ENCODE data around the gene UBE2Z. TPM values are rescaled to one million over a fixed set of nuclear protein-coding genes. Genes with fewer than 3 reads are reported as not detected.

The UBE2Z gene
- 10 to 100 TPM; 65.8 to 70.3 TPM for total RNA-seq
- polyA plus RNA-seq (ENCODE audit: insufficient read length in 6 of 6), result 100 to 1,000 TPM in 4 of 6 donors, 10 to 100 TPM in 2; 99.5 to 108 (median 102) TPM
- long read RNA-seq, donor 1, full-length matches to known transcripts, result 38 of 208 reads
- long read RNA-seq, donor 1, partial matches to known transcripts, result 109 of 208 reads
- long read RNA-seq, donor 1, other reads (novel, unspliced or antisense), result 61 of 208 reads
- long read RNA-seq, donor 2, full-length matches to known transcripts, result 29 of 29 reads
- long read RNA-seq, donor 2, partial matches to known transcripts, result 0 of 29 reads
- long read RNA-seq, donor 2, other reads (novel, unspliced or antisense), result 0 of 29 reads
- long read RNA-seq, donor 3, full-length matches to known transcripts, result 31 of 31 reads
- long read RNA-seq, donor 3, partial matches to known transcripts, result 0 of 31 reads
- long read RNA-seq, donor 3, other reads (novel, unspliced or antisense), result 0 of 31 reads
- long read RNA-seq, donor 4, partial matches to known transcripts, result 0 of 8 reads
- long read RNA-seq, donor 4, other reads (novel, unspliced or antisense), result 4 of 8 reads
- long read RNA-seq, donor 5, full-length matches to known transcripts, result 34 of 132 reads
- long read RNA-seq, donor 5, partial matches to known transcripts, result 55 of 132 reads
- long read RNA-seq, donor 5, other reads (novel, unspliced or antisense), result 43 of 132 reads
- long read RNA-seq, donor 6, full-length matches to known transcripts, result 20 of 76 reads
- long read RNA-seq, donor 6, partial matches to known transcripts, result 56 of 76 reads
- long read RNA-seq, donor 6, other reads (novel, unspliced or antisense), result 0 of 76 reads
- long read RNA-seq, donor 7, full-length matches to known transcripts, result 11 of 11 reads
- long read RNA-seq, donor 7, partial matches to known transcripts, result 0 of 11 reads
- long read RNA-seq, donor 7, other reads (novel, unspliced or antisense), result 0 of 11 reads
- long read RNA-seq, donor 8, full-length matches to known transcripts, result 28 of 179 reads
- long read RNA-seq, donor 8, partial matches to known transcripts, result 89 of 179 reads
- long read RNA-seq, donor 8, other reads (novel, unspliced or antisense), result 62 of 179 reads
- long read RNA-seq, donor 9, result 0 reads
- long read RNA-seq, donor 10, partial matches to known transcripts, result 0 of 2 reads
- long read RNA-seq, donor 10, other reads (novel, unspliced or antisense), result 2 of 2 reads
- long read RNA-seq, donor 11, result 0 reads
- long read RNA-seq, donor 12, transcript UBE2Z-201 (7 exons, 3,122 nt), result major isoform, 19 of 29 reads
- long read RNA-seq, donor 12, partial matches to known transcripts, result 5 of 29 reads
- long read RNA-seq, donor 12, other reads (novel, unspliced or antisense), result 0 of 29 reads

DNA sequence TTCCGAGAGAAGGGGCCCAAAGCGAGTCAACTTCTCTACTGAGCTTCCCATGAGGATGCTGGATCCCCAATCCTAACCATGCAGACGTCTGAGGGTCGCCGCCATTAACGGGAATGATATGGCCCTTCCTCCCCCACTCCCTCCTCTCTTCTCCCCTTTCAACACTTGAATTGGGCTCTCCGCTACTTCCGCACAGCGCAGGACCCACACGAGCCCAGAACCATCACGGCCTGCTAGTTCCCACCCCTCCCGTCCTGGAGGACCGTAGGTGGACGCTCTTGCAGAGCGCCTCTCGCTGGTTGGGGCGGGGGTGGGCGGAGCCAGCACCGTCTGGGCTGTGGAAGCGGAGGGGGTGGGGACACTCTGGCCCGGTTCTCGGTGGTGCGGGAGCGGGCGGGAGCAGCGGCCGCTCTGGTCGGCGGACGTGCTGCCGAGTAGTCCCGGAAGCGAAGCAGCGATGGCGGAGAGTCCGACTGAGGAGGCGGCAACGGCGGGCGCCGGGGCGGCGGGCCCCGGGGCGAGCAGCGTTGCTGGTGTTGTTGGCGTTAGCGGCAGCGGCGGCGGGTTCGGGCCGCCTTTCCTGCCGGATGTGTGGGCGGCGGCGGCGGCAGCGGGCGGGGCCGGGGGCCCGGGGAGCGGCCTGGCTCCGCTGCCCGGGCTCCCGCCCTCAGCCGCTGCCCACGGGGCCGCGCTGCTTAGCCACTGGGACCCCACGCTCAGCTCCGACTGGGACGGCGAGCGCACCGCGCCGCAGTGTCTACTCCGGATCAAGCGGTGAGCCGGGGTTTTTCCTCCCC lies at the start of gene UBE2Z:
TSS of gene UBE2Z (plus strand) at position 361 of the 797 bp plus-strand sequence. CDS start at position 458, 97 bp downstream.
- H3K27me3 ChIP-seq, result no peaks in the 10 kb centered on the region
- TF ChIP-seq, protein P1, sequence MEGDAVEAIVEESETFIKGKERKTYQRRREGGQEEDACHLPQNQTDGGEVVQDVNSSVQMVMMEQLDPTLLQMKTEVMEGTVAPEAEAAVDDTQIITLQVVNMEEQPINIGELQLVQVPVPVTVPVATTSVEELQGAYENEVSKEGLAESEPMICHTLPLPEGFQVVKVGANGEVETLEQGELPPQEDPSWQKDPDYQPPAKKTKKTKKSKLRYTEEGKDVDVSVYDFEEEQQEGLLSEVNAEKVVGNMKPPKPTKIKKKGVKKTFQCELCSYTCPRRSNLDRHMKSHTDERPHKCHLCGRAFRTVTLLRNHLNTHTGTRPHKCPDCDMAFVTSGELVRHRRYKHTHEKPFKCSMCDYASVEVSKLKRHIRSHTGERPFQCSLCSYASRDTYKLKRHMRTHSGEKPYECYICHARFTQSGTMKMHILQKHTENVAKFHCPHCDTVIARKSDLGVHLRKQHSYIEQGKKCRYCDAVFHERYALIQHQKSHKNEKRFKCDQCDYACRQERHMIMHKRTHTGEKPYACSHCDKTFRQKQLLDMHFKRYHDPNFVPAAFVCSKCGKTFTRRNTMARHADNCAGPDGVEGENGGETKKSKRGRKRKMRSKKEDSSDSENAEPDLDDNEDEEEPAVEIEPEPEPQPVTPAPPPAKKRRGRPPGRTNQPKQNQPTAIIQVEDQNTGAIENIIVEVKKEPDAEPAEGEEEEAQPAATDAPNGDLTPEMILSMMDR (IDR thresholded peaks at IDR 0.05), result no peak
- peak; percentile 93 to 98 (median 96) for DNase-seq
- no peaks in the 10 kb centered on the region for H3K9me3 ChIP-seq
- intact Hi-C loops (cut with DNase I), result no loop called here
- ATAC-seq, result peak; percentile 98
- H3K4me1 ChIP-seq, result peaks cover 16 to 46% of the 10 kb centered on the region in 2 donors
- H3K36me3 ChIP-seq, result peaks cover 0 to 22% of the 10 kb centered on the region in 2 donors
- H3K27ac ChIP-seq, result peak within 1 kb of the TSS; percentile 92 to 93
- peak within 1 kb of the TSS; percentile 65 to 70 for H3K4me3 ChIP-seq

DNA sequence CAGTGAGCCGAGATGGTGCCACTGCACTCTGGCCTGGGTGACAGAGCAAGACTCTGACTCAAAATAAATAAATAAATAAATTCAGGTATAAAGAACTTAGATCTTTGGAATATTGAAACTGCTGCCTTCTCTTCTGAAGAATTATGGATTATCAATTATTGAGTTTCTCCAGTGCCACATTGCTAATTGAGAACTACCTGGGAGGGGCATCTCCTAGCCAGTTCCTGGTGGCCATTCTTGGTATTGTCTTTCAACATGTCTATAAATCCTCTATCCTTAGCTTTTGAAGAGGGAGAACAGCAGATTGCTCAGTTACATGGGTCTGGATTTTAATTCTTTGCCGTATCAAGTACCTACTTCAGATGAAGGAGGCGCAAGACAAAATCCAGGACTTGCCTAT lies 48.2 kb upstream of the UBE2Z start:
- Histone ChIP-seq H3K9me3 (no peaks in the 10 kb centered on the region), H3K4me1 (no peaks in the 10 kb centered on the region), H3K27me3 (no peaks in the 10 kb centered on the region), H3K4me3 (no peak overlapping the region), H3K36me3 (peaks cover 0 to 100% of the 10 kb centered on the region in 2 donors), H3K27ac (no peak overlapping the region)
- ATAC-seq (no peak), DNase-seq (no peak)
- intact Hi-C loops (cut with DNase I), result no loop called here
- TF ChIP-seq, protein P1 (IDR thresholded peaks at IDR 0.05), result no peak

DNA sequence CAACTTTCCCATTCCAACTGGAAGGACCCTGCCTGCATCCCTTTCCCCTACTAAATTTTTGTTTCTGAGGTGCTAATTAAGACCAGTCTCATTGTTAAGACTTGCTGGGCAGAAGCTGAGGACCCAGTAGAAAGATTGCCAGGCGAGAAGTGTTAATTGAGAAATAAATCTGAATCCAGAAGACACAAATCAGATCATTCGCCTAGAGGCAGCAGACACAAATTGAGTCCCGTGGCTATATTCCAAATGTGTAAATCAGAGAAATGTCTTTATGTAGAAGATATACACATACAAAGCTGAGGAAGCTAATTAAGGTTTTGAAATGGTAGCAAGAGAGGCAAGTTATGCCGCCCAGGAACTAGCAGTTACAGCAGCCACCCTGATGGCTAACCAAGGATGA lies 47.8 kb upstream of the UBE2Z start:
- DNase-seq, result no peak
- peaks cover 0 to 100% of the 10 kb centered on the region in 2 donors for H3K36me3 ChIP-seq
- TF ChIP-seq, protein P1 (IDR thresholded peaks at IDR 0.05), result no peak
- no peaks in the 10 kb centered on the region for H3K9me3 ChIP-seq
- intact Hi-C loops (cut with DNase I), result no loop called here
- no peaks in the 10 kb centered on the region for H3K27me3 ChIP-seq
- no peak for ATAC-seq
- H3K27ac ChIP-seq, result no peak overlapping the region
- no peaks in the 10 kb centered on the region for H3K4me1 ChIP-seq
- H3K4me3 ChIP-seq, result no peak overlapping the region

DNA sequence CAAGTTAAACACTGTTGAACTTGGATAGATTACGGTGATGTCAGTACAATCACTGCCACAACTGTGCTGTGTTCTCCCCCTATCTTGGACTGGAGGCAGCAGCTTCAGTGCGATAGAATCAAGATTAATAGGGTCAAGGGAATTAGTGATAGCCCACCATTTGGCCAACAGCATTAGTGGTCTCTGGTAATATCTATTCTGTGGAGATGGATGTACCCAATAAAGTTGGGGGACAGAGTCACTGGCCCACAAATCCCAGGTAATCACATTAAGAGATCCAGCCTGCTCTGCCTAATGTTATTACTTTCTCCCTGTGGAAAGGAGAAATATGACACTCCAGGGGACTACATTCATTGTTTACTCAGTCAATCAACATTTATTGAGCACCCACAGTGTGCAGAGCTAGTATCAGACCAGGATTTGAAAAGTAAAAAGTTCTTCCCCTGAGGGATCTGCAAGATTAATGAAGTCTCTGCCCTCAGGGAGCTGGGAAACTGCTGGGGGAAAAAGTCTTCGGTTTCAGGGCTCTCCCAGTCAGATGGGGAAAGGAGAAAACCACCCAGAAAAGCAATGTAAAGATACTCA lies 39.2 kb upstream of the UBE2Z start:
- Histone ChIP-seq H3K9me3 (no peaks in the 10 kb centered on the region), H3K27me3 (no peaks in the 10 kb centered on the region), H3K27ac (no peak overlapping the region), H3K4me1 (peaks cover 4 to 24% of the 10 kb centered on the region in 2 donors), H3K36me3 (peaks cover 0 to 23% of the 10 kb centered on the region in 2 donors), H3K4me3 (no peak overlapping the region)
- DNase-seq, result no peak
- intact Hi-C loops (cut with DNase I), result no loop called here
- TF ChIP-seq, protein P1 (IDR thresholded peaks at IDR 0.05), result no peak
- ATAC-seq, result no peak
